ENCODE results near the gene IMPG2.

DNA sequence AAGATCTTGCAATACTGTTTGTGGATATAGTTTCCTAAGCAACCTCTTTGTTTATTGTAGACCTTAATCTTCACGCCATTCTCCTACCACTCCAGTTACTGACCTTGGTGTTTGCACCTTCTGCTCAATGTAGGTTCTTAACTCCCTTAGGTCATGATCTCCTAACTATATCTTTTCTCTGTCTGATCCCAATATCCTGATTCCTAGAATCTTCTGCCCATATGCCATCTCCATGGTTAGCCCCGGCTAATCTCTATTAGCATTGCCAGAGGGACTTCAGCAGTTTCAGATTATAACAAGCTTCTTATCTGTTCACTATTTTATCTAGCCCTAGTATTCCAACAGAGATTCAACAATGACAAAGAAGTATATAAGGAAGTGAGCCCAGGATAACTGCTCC lies 64.9 kb downstream of the IMPG2 start:
- no peak for TF ChIP-seq EZH2 (IDR thresholded peaks at IDR 0.05; ENCODE audit: insufficient read depth, low read length)
- TF ChIP-seq, protein P1, sequence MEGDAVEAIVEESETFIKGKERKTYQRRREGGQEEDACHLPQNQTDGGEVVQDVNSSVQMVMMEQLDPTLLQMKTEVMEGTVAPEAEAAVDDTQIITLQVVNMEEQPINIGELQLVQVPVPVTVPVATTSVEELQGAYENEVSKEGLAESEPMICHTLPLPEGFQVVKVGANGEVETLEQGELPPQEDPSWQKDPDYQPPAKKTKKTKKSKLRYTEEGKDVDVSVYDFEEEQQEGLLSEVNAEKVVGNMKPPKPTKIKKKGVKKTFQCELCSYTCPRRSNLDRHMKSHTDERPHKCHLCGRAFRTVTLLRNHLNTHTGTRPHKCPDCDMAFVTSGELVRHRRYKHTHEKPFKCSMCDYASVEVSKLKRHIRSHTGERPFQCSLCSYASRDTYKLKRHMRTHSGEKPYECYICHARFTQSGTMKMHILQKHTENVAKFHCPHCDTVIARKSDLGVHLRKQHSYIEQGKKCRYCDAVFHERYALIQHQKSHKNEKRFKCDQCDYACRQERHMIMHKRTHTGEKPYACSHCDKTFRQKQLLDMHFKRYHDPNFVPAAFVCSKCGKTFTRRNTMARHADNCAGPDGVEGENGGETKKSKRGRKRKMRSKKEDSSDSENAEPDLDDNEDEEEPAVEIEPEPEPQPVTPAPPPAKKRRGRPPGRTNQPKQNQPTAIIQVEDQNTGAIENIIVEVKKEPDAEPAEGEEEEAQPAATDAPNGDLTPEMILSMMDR (IDR thresholded peaks at IDR 0.05; ENCODE audit: insufficient read depth, low read depth, low read length), result no peak

All from astrocyte (in vitro differentiated cells and primary cell).